H1 (cell line): ENCODE data around the gene RAB10. TPM values are rescaled to one million over a fixed set of nuclear protein-coding genes. Genes with fewer than 3 reads are reported as not detected.
A peak's percentile ranks its signal among the peaks of the same experiment; 100 is the strongest.

ENCODE experiments used
- CTCF ChIA-PET: fragments of 300-600 bp; sonication (Branson Sonifier 250); formaldehyde crosslinking; loops from one replicate; lab custom pipeline; 2021; ENCODE audit not compliant: partially characterized antibody; lab: Charles Lee
- POLR2A ChIA-PET: fragments of 300-600 bp; sonication (Branson Sonifier 250); formaldehyde crosslinking; loops from one replicate; lab custom pipeline; 2021; ENCODE audit warnings: inconsistent platforms; ENCODE audit not compliant: partially characterized antibody; lab: Charles Lee
- DNase-seq, 2 experiments: peaks; one replicate each; pipeline versions ENCODE4 v3.0.0 to v3.0.0-alpha.2; 2010 to 2022; ENCODE audit warnings: low spot score in 2 of 2, low read depth in 1 of 2, mixed read lengths in 1 of 2
- FAIRE-seq: peaks from 2 replicates; lab custom pipeline; 2011; peaks lifted over from hg19 to GRCh38; lab: Jason Lieb, UNC
- H2AFZ ChIP-seq: 2 replicates; pipeline ENCODE4 v1.8.1; 2012; ENCODE audit warnings: low read length, inconsistent platforms
- H2AK5ac ChIP-seq: 2 replicates; pipeline ENCODE4 v1.6.1; 2013; ENCODE audit warnings: low read depth, low read length
- H2BK120ac ChIP-seq: replicated peaks from 2 replicates; pipeline ENCODE3; 2013; ENCODE audit warnings: low read depth, low read length, inconsistent platforms
- H2BK12ac ChIP-seq: 2 replicates; pipeline ENCODE4 v1.6.1; 2013; ENCODE audit warnings: low read depth, low read length
- H2BK15ac ChIP-seq: 2 replicates; pipeline ENCODE4 v1.6.1; 2013; ENCODE audit warnings: low read length
- H2BK20ac ChIP-seq: 2 replicates; pipeline ENCODE4 v1.6.1; 2013; ENCODE audit warnings: low read length
- H2BK5ac ChIP-seq: 2 replicates; pipeline ENCODE4 v1.6.1; 2013; ENCODE audit warnings: low read depth, low read length
- H3K14ac ChIP-seq: 2 replicates; pipeline ENCODE4 v1.6.1; 2013; ENCODE audit warnings: inconsistent platforms; ENCODE audit not compliant: insufficient read length
- H3K18ac ChIP-seq: 2 replicates; pipeline ENCODE4 v1.6.1; 2013; ENCODE audit warnings: low read length; ENCODE audit errors: extremely low read depth
- H3K23ac ChIP-seq: 2 replicates; pipeline ENCODE4 v1.6.1; 2013; ENCODE audit warnings: inconsistent platforms; ENCODE audit not compliant: insufficient read length
- H3K23me2 ChIP-seq: 2 replicates; pipeline ENCODE4 v1.6.1; 2013; ENCODE audit warnings: low read depth, low read length
- H3K27ac ChIP-seq: 2 replicates; pipeline ENCODE4 v1.6.1; 2011; ENCODE audit warnings: low read depth, low read length, inconsistent platforms
- H3K27me3 ChIP-seq, 4 experiments: replicated peaks in 1 of 4; 1 replicate in 1 of 4; 2 replicates in 3 of 4; pipeline versions ENCODE4 v1.6.1 to v1.8.1; 2011 to 2013; ENCODE audit warnings: low read length in 3 of 4, mild to moderate bottlenecking in 3 of 4, inconsistent platforms in 2 of 4, mixed read lengths in 2 of 4, moderate library complexity in 1 of 4; ENCODE audit not compliant: control insufficient read depth in 3 of 4, insufficient read depth in 3 of 4; ENCODE audit errors: extremely low read depth in 1 of 4
- H3K36me3 ChIP-seq, 4 experiments: 2 replicates each; pipeline versions ENCODE4 v1.6.1 to v1.8.1; 2011 to 2013; ENCODE audit warnings: mild to moderate bottlenecking in 4 of 4, low read length in 3 of 4, moderate library complexity in 2 of 4, control low read depth in 1 of 4, inconsistent platforms in 1 of 4; ENCODE audit not compliant: insufficient read depth in 4 of 4, control insufficient read depth in 2 of 4
- H3K4ac ChIP-seq: replicated peaks from 2 replicates; pipeline ENCODE3; 2013; ENCODE audit warnings: low read length, low read depth, mixed read lengths, inconsistent platforms; ENCODE audit not compliant: insufficient read length
- H3K4me1 ChIP-seq, 4 experiments: replicated peaks in 1 of 4; 1 replicate in 1 of 4; 2 replicates in 3 of 4; pipeline versions ENCODE4 v1.6.1 to v1.8.1; 2011 to 2013; ENCODE audit warnings: low read length in 3 of 4, inconsistent platforms in 2 of 4, mixed read lengths in 1 of 4; ENCODE audit not compliant: insufficient read depth in 4 of 4, control insufficient read depth in 3 of 4
- H3K4me2 ChIP-seq, 2 experiments: 2 replicates each; pipeline versions ENCODE4 v1.6.1 to v1.8.1; 2011 to 2013; ENCODE audit warnings: low read depth in 2 of 2, low read length in 2 of 2, control low read depth in 1 of 2, inconsistent platforms in 1 of 2, mild to moderate bottlenecking in 1 of 2; ENCODE audit not compliant: insufficient read depth in 1 of 2
- H3K4me3 ChIP-seq, 4 experiments: fragments of 200-600, 300-600 bp in 1 of 4; sonication (generic), shearing (Covaris generic), sonication (Bioruptor Twin) in 1 of 4; 2 replicates each; pipeline versions ENCODE4 v1.5.1 to v1.8.1; 2011 to 2016; ENCODE audit warnings: low read length in 4 of 4, low read depth in 3 of 4, control low read depth in 2 of 4, inconsistent platforms in 2 of 4, mild to moderate bottlenecking in 2 of 4, mixed read lengths in 1 of 4, moderate library complexity in 1 of 4; ENCODE audit not compliant: insufficient read depth in 2 of 4; ENCODE audit errors: extremely low read depth in 1 of 4
- H3K56ac ChIP-seq: replicated peaks from 2 replicates; pipeline ENCODE3; 2013; ENCODE audit warnings: low read depth, mild to moderate bottlenecking, mixed read lengths, low read length, inconsistent platforms; ENCODE audit not compliant: insufficient read length
- H3K79me1 ChIP-seq: 2 replicates; pipeline ENCODE4 v1.6.1; 2013; ENCODE audit warnings: low read depth, low read length, control low read depth
- H3K79me2 ChIP-seq, 2 experiments: 2 replicates each; pipeline versions ENCODE4 v1.6.1 to v1.8.1; 2012 to 2013; ENCODE audit warnings: low read length in 2 of 2, mild to moderate bottlenecking in 2 of 2, inconsistent platforms in 1 of 2; ENCODE audit not compliant: insufficient read depth in 2 of 2, control insufficient read depth in 1 of 2
- H3K9ac ChIP-seq, 4 experiments: replicated peaks in 1 of 4; 1 replicate in 1 of 4; 2 replicates in 3 of 4; pipeline versions ENCODE4 v1.6.1 to v1.8.1; 2011 to 2013; ENCODE audit warnings: low read depth in 3 of 4, low read length in 3 of 4, control low read depth in 2 of 4, mild to moderate bottlenecking in 2 of 4, moderate library complexity in 2 of 4, inconsistent platforms in 1 of 4; ENCODE audit errors: extremely low read depth in 1 of 4
- H3K9me3 ChIP-seq, 2 experiments: 2 replicates each; pipeline versions ENCODE4 v1.6.1 to v1.8.1; 2012 to 2013; ENCODE audit warnings: mild to moderate bottlenecking in 2 of 2, moderate library complexity in 2 of 2, control low read depth in 1 of 2, inconsistent platforms in 1 of 2, low read depth in 1 of 2, low read length in 1 of 2, mixed read lengths in 1 of 2; ENCODE audit not compliant: insufficient read depth in 2 of 2
- H4K20me1 ChIP-seq, 2 experiments: replicated peaks in 1 of 2; 2 replicates each; pipeline versions ENCODE3 to v1.8.1; 2011 to 2013; ENCODE audit warnings: inconsistent platforms in 2 of 2, low read length in 2 of 2, mild to moderate bottlenecking in 1 of 2; ENCODE audit not compliant: insufficient read depth in 2 of 2, control insufficient read depth in 1 of 2
- H4K5ac ChIP-seq: 2 replicates; pipeline ENCODE4 v1.6.1; 2013; ENCODE audit warnings: low read length, low read depth, mixed read lengths, inconsistent platforms; ENCODE audit not compliant: insufficient read length
- H4K8ac ChIP-seq: 2 replicates; pipeline ENCODE4 v1.8.0; 2013; ENCODE audit warnings: mild to moderate bottlenecking, moderate library complexity, low read length, inconsistent platforms; ENCODE audit not compliant: insufficient read depth; ENCODE audit errors: extremely low read depth
- H4K91ac ChIP-seq: replicated peaks from 2 replicates; pipeline ENCODE3; 2013; ENCODE audit warnings: low read length, mixed read lengths, inconsistent platforms; ENCODE audit not compliant: insufficient read length
- CHD2 ChIP-seq: IDR thresholded peaks from 2 replicates; pipeline ENCODE4 v1.6.1; 2012; ENCODE audit warnings: low read length, improper control_type of control experiment
- CREB1 ChIP-seq: IDR thresholded peaks from 2 replicates; pipeline ENCODE4 v1.6.1; 2012; ENCODE audit warnings: inconsistent platforms
- E2F6 ChIP-seq: IDR thresholded peaks from 2 replicates; pipeline ENCODE4 v1.6.1; 2012; ENCODE audit warnings: inconsistent platforms
- HDAC6 ChIP-seq: IDR thresholded peaks from one replicate; pipeline ENCODE4 v1.7.1; 2012; ENCODE audit warnings: low read depth, mild to moderate bottlenecking, inconsistent platforms, low read length, moderate library complexity
- KDM1A ChIP-seq: fragments of 200-600, 300-600 bp; sonication (generic); IDR thresholded peaks from 2 replicates; pipeline ENCODE4 v1.7.1; 2016; ENCODE audit warnings: mild to moderate bottlenecking, low read length, borderline replicate concordance
- NANOG ChIP-seq: IDR thresholded peaks from 2 replicates; pipeline ENCODE4 v1.6.1; 2011; ENCODE audit warnings: low read length, low read depth, mild to moderate bottlenecking, inconsistent platforms; ENCODE audit not compliant: insufficient read depth, poor library complexity, severe bottlenecking
- POU5F1 ChIP-seq: IDR thresholded peaks from 2 replicates; pipeline ENCODE4 v1.6.1; 2011; ENCODE audit warnings: low read depth, mild to moderate bottlenecking, low read length, moderate library complexity
- RXRA ChIP-seq: IDR thresholded peaks from 2 replicates; pipeline ENCODE4 v1.6.1; 2011; ENCODE audit warnings: low read depth, mild to moderate bottlenecking, low read length, moderate library complexity; ENCODE audit not compliant: insufficient read depth
- SIRT6 ChIP-seq: IDR thresholded peaks from one replicate; pipeline ENCODE4 v1.7.1; 2012; ENCODE audit warnings: low read length, inconsistent platforms
- YY1 ChIP-seq: IDR thresholded peaks from 2 replicates; pipeline ENCODE4 v1.6.1; 2011; ENCODE audit warnings: low read depth, mild to moderate bottlenecking, low read length
- WGBS, 2 experiments: shearing (Covaris generic) in 1 of 2; methylation state at CpG; one replicate each; pipeline versions ENCODE4 v1.1.6 to v1.1.7; 2013 to 2015; ENCODE audit warnings: low lambda C conversion rate in 2 of 2, mixed read lengths in 2 of 2, inconsistent platforms in 1 of 2, low coverage in 1 of 2, missing lambda C conversion rate in 1 of 2; ENCODE audit not compliant: insufficient replicate concordance in 2 of 2, insufficient coverage in 1 of 2, insufficient read length in 1 of 2; ENCODE audit errors: extremely low coverage in 1 of 2, missing lambda C conversion rate in 1 of 2; 5-methylcytosine and 5-hydroxymethylcytosine counted together
- polyA plus RNA-seq, 7 experiments: library from polyadenylated mRNA; depleted of rRNA in 3 of 7; stranded (reverse) in 5 of 7; unstranded in 2 of 7; fragments of >200 nt in 5 of 7; fragments of 200-250 nt in 2 of 7; gene quantifications; 1 replicate in 5 of 7; 2 replicates in 1 of 7; 4 replicates in 1 of 7; pipeline versions ENCODE4 v1.2.1 to v1.2.3, GENCODE V29; 2011 to 2013; ENCODE audit warnings: missing spikeins in 2 of 7, mixed read lengths in 2 of 7
- total RNA-seq: library from RNA; stranded (reverse); fragmentation: NEBNext Ultra II Directional; extraction: Animal tissue kit (Norgen Biotek cat#: 25700); gene quantifications from 2 replicates; pipeline ENCODE4 v1.2.1, GENCODE V29; 2021

Gene RAB10
- total and polyA plus RNA-seq, 2 of the 8 experiments (the other 6 are each of a cell fraction or from before 2014, with no cell fraction given): 42.6 to 136 TPM

- POLR2A ChIA-PET: interaction anchor here (1.2 to 1.9 kb wide), 3 partner anchors 9 to 33 kb away, joined by 3 to 5 read pairs (median 3); partner anchors contain the start of gene RAB10
- Histone ChIP-seq H2AFZ (no peak overlapping the region), H3K79me2 (peaks cover 0 to 98% of the 10 kb centered on the region in 2 experiments), H3K23me2 (no peaks in the 10 kb centered on the region), H2BK12ac (no peak overlapping the region), H3K79me1 (no peaks in the 10 kb centered on the region; the same call in 1 of the 2 replicates), H2BK5ac (no peak overlapping the region), H3K36me3 (peaks cover 0 to 4% (median 0%) of the 10 kb centered on the region in 4 experiments; a peak in 1 of 8 replicates), H3K56ac (no peak overlapping the region), H4K8ac (no peak overlapping the region), H3K9me3 (no peaks in the 10 kb centered on the region), H3K23ac (no peak overlapping the region), H3K4ac (no peak overlapping the region), H3K18ac (no peak overlapping the region), H4K5ac (no peak overlapping the region), H3K27me3 (no peaks in the 10 kb centered on the region), H3K27ac (0 out of 2 replicates have a peak overlapping the region, but pooled peaks have one; percentile 34), H3K4me1 (peaks cover 0 to 9% (median 4%) of the 10 kb centered on the region in 4 experiments; a peak in 5 of 7 replicates), H3K9ac (no peak overlapping the region), H4K91ac (no peak overlapping the region), H2BK15ac (no peak overlapping the region), H2AK5ac (no peak overlapping the region), H3K4me2 (0 out of 4 replicates have a peak overlapping the region, but pooled peaks of 1 of the 2 experiments have one; percentile 17), H3K4me3 (no peak overlapping the region), H4K20me1 (peaks cover 4 to 12% of the 10 kb centered on the region in 2 experiments), H2BK120ac (no peak overlapping the region), H3K14ac (no peak overlapping the region), H2BK20ac (no peak overlapping the region)
- CTCF ChIA-PET: no interaction called here
- no peak for TF ChIP-seq YY1
- no peak for TF ChIP-seq NANOG
- no peak for TF ChIP-seq HDAC6
- TF ChIP-seq POU5F1: no peak
- no peak for TF ChIP-seq RXRA
- TF ChIP-seq KDM1A: no peak
- TF ChIP-seq E2F6: no peak
- TF ChIP-seq CHD2: no peak
- TF ChIP-seq CREB1: no peak
- no peak for TF ChIP-seq SIRT6
- FAIRE-seq: no peak
- WGBS, 2 experiments: 81% methylated on average over 1 of the region's 1 CpG; no CpG with 5 or more reads in 1 of the 2 experiments
- no peak for DNase-seq
Observed at GRCh38 chr2:26067186-26067974, 33.5 kb downstream of the RAB10 start.
